Mesenchymal stem cell (in vitro differentiated cells and primary cell): ENCODE data around the gene DYNLT2.

Source experiments
- DNase-seq: peaks from one replicate; pipeline ENCODE4 v3.0.0-alpha.2; 2013
- H2AFZ ChIP-seq: one replicate; pipeline ENCODE4 v1.6.1; 2013; ENCODE audit warnings: low read depth, mild to moderate bottlenecking, control low read depth, inconsistent platforms, low read length, moderate library complexity
- H2AK5ac ChIP-seq: 2 replicates; pipeline ENCODE4 v1.6.1; 2013; ENCODE audit warnings: low read length, moderate library complexity, mild to moderate bottlenecking, inconsistent platforms; ENCODE audit not compliant: severe bottlenecking
- H2BK120ac ChIP-seq: one replicate; pipeline ENCODE4 v1.6.1; 2013; ENCODE audit warnings: low read depth, mild to moderate bottlenecking, inconsistent platforms, low read length, moderate library complexity
- H2BK12ac ChIP-seq, 2 experiments: one replicate each; pipeline ENCODE4 v1.6.1; 2013; ENCODE audit warnings: inconsistent platforms in 2 of 2, low read length in 2 of 2, mild to moderate bottlenecking in 2 of 2, moderate library complexity in 2 of 2, control low read depth in 1 of 2
- H2BK15ac ChIP-seq: one replicate; pipeline ENCODE4 v1.6.1; 2013; ENCODE audit warnings: mild to moderate bottlenecking, low read depth, inconsistent platforms; ENCODE audit not compliant: poor library complexity, severe bottlenecking
- H2BK5ac ChIP-seq: 2 replicates; pipeline ENCODE4 v1.6.1; 2013; ENCODE audit warnings: low read depth, mild to moderate bottlenecking, low read length, control low read depth, inconsistent platforms; ENCODE audit not compliant: poor library complexity, severe bottlenecking
- H3K14ac ChIP-seq, 2 experiments: one replicate each; pipeline ENCODE4 v1.6.1; 2013; ENCODE audit warnings: inconsistent platforms in 2 of 2, low read length in 2 of 2, control low read depth in 1 of 2, mild to moderate bottlenecking in 1 of 2, moderate library complexity in 1 of 2
- H3K18ac ChIP-seq, 2 experiments: one replicate each; pipeline ENCODE4 v1.6.1; 2013; ENCODE audit warnings: inconsistent platforms in 2 of 2, low read length in 2 of 2, control low read depth in 1 of 2, low read depth in 1 of 2, mild to moderate bottlenecking in 1 of 2
- H3K23ac ChIP-seq, 2 experiments: one replicate each; pipeline ENCODE4 v1.6.1; 2013; ENCODE audit warnings: inconsistent platforms in 2 of 2, low read length in 2 of 2, mild to moderate bottlenecking in 2 of 2, moderate library complexity in 2 of 2, control low read depth in 1 of 2
- H3K27ac ChIP-seq: 2 replicates; pipeline ENCODE4 v1.5.1; 2013; ENCODE audit warnings: mild to moderate bottlenecking, moderate library complexity, low read length, control low read depth, inconsistent platforms; ENCODE audit not compliant: poor library complexity, severe bottlenecking
- H3K27me3 ChIP-seq, 2 experiments: 2 replicates each; pipeline versions ENCODE4 v1.6.1 to v1.7.0; 2013; ENCODE audit warnings: low read length in 2 of 2, mild to moderate bottlenecking in 2 of 2, moderate library complexity in 2 of 2, control low read depth in 1 of 2, inconsistent platforms in 1 of 2; ENCODE audit not compliant: control insufficient read depth in 1 of 2, insufficient read depth in 1 of 2
- H3K36me3 ChIP-seq, 2 experiments: 2 replicates each; pipeline versions ENCODE4 v1.6.1 to v1.7.0; 2013; ENCODE audit warnings: low read length in 2 of 2, control low read depth in 1 of 2, inconsistent platforms in 1 of 2, low read depth in 1 of 2, mild to moderate bottlenecking in 1 of 2; ENCODE audit not compliant: insufficient read depth in 2 of 2, control insufficient read depth in 1 of 2
- H3K4ac ChIP-seq, 2 experiments: one replicate each; pipeline ENCODE4 v1.6.1; 2013; ENCODE audit warnings: inconsistent platforms in 2 of 2, low read length in 2 of 2, mild to moderate bottlenecking in 2 of 2, moderate library complexity in 2 of 2, control low read depth in 1 of 2, low read depth in 1 of 2
- H3K4me1 ChIP-seq: 2 replicates; pipeline ENCODE4 v1.6.1; 2013; ENCODE audit warnings: low read depth, low read length, control low read depth; ENCODE audit not compliant: control insufficient read depth, insufficient read depth
- H3K4me2 ChIP-seq: 2 replicates; pipeline ENCODE4 v1.6.1; 2013; ENCODE audit warnings: low read length, mild to moderate bottlenecking, inconsistent platforms; ENCODE audit not compliant: poor library complexity, severe bottlenecking
- H3K4me3 ChIP-seq, 2 experiments: 2 replicates each; pipeline versions ENCODE4 v1.5.1 to v1.7.0; 2013; ENCODE audit warnings: low read length in 2 of 2, mild to moderate bottlenecking in 2 of 2, control low read depth in 1 of 2, low read depth in 1 of 2; ENCODE audit not compliant: insufficient read depth in 1 of 2
- H3K79me1 ChIP-seq: replicated peaks from 2 replicates; pipeline ENCODE4 v1.6.1; 2013; ENCODE audit warnings: mild to moderate bottlenecking, control low read depth, low read length, inconsistent platforms; ENCODE audit not compliant: poor library complexity, severe bottlenecking
- H3K9ac ChIP-seq: 2 replicates; pipeline ENCODE4 v1.7.0; 2013; ENCODE audit warnings: mild to moderate bottlenecking, low read length, moderate library complexity
- H3K9me3 ChIP-seq: 2 replicates; pipeline ENCODE4 v1.7.0; 2013; ENCODE audit warnings: mild to moderate bottlenecking, low read length; ENCODE audit not compliant: control insufficient read depth
- H4K8ac ChIP-seq: one replicate; pipeline ENCODE4 v1.6.1; 2013; ENCODE audit warnings: inconsistent platforms, mild to moderate bottlenecking, low read length, moderate library complexity
- H4K91ac ChIP-seq: one replicate; pipeline ENCODE4 v1.6.1; 2013; ENCODE audit warnings: mild to moderate bottlenecking, low read length, inconsistent platforms
- WGBS: methylation state at CpG from one replicate; pipeline ENCODE4 v1.1.7; 2013; ENCODE audit warnings: mixed read lengths; 5-methylcytosine and 5-hydroxymethylcytosine counted together

The DYNLT2 gene

GRCh38 chr6:169778646-169779045 lies 27.3 kb upstream of the DYNLT2 start:
- no peak overlapping the region for H3K27ac ChIP-seq
- no peak overlapping the region for H3K4ac ChIP-seq
- no peak overlapping the region for H3K23ac ChIP-seq
- no peak overlapping the region for H2AK5ac ChIP-seq
- H2BK5ac ChIP-seq: no peak overlapping the region
- H3K4me3 ChIP-seq: no peak overlapping the region
- no peak overlapping the region for H2AFZ ChIP-seq
- no peak overlapping the region for H2BK12ac ChIP-seq
- no peaks in the 10 kb centered on the region for H3K9me3 ChIP-seq
- no peaks in the 10 kb centered on the region for H3K79me1 ChIP-seq
- peaks cover 43 to 74% of the 10 kb centered on the region in 2 experiments for H3K36me3 ChIP-seq
- DNase-seq: no peak
- H3K14ac ChIP-seq: peak overlapping the region in 1 of 2 experiments; percentile 4
- no peaks in the 10 kb centered on the region for H3K27me3 ChIP-seq
- H2BK120ac ChIP-seq: no peak overlapping the region
- H3K9ac ChIP-seq: no peak overlapping the region
- H3K4me1 ChIP-seq: peaks cover 18% of the 10 kb centered on the region
- WGBS: 96% methylated on average over 9 of the region's 12 CpGs
- no peak overlapping the region for H4K8ac ChIP-seq
- no peak overlapping the region for H4K91ac ChIP-seq
- no peak overlapping the region for H3K18ac ChIP-seq
- no peak overlapping the region for H2BK15ac ChIP-seq
- H3K4me2 ChIP-seq: no peak overlapping the region

- Histone ChIP-seq H2BK12ac (no peak overlapping the region), H2BK15ac (no peak overlapping the region), H3K9ac (no peak overlapping the region), H3K4me1 (peaks cover 10% of the 10 kb centered on the region), H3K14ac (no peak overlapping the region), H3K27me3 (no peaks in the 10 kb centered on the region), H3K27ac (no peak overlapping the region), H3K23ac (no peak overlapping the region), H2BK5ac (no peak overlapping the region), H2BK120ac (no peak overlapping the region), H4K91ac (no peak overlapping the region), H3K4me2 (no peak overlapping the region), H4K8ac (no peak overlapping the region), H3K9me3 (no peaks in the 10 kb centered on the region), H3K4ac (no peak overlapping the region), H3K79me1 (no peaks in the 10 kb centered on the region), H2AK5ac (no peak overlapping the region), H2AFZ (no peak overlapping the region), H3K18ac (no peak overlapping the region), H3K4me3 (no peak overlapping the region), H3K36me3 (peaks cover 45 to 77% of the 10 kb centered on the region in 2 experiments)
- 93% methylated on average over 12 of the region's 12 CpGs for WGBS
- no peak for DNase-seq
These were observed 26.5 kb upstream of the DYNLT2 start for GRCh38 chr6:169777896-169778295.

- H3K27ac ChIP-seq: no peak overlapping the region
- H3K9me3 ChIP-seq: no peaks in the 10 kb centered on the region
- no peak overlapping the region for H2AK5ac ChIP-seq
- no peak overlapping the region for H3K4me2 ChIP-seq
- H2BK12ac ChIP-seq: no peak overlapping the region
- no peak overlapping the region for H2BK15ac ChIP-seq
- H2AFZ ChIP-seq: no peak overlapping the region
- H3K14ac ChIP-seq: no peak overlapping the region
- no peaks in the 10 kb centered on the region for H3K79me1 ChIP-seq
- no peak for DNase-seq
- H2BK5ac ChIP-seq: no peak overlapping the region
- H3K23ac ChIP-seq: no peak overlapping the region
- no peak overlapping the region for H4K91ac ChIP-seq
- H4K8ac ChIP-seq: no peak overlapping the region
- peaks cover 10% of the 10 kb centered on the region for H3K4me1 ChIP-seq
- no peak overlapping the region for H3K4me3 ChIP-seq
- no peaks in the 10 kb centered on the region for H3K27me3 ChIP-seq
- no peak overlapping the region for H2BK120ac ChIP-seq
- no peak overlapping the region for H3K18ac ChIP-seq
- no peak overlapping the region for H3K9ac ChIP-seq
- H3K36me3 ChIP-seq: peaks cover 51 to 80% of the 10 kb centered on the region in 2 experiments
- no peak overlapping the region for H3K4ac ChIP-seq
- WGBS: 100% methylated on average over 10 of the region's 13 CpGs
These were observed 25.0 kb upstream of the DYNLT2 start for GRCh38 chr6:169776379-169776778.

GRCh38 chr6:169775321-169775720 lies 23.9 kb upstream of the DYNLT2 start:
- Histone ChIP-seq H2BK15ac (no peak overlapping the region), H3K27me3 (no peaks in the 10 kb centered on the region), H3K4me3 (no peak overlapping the region), H2AK5ac (no peak overlapping the region), H3K23ac (no peak overlapping the region), H4K8ac (no peak overlapping the region), H2AFZ (no peak overlapping the region), H3K9ac (no peak overlapping the region), H4K91ac (no peak overlapping the region), H2BK120ac (no peak overlapping the region), H3K27ac (no peak overlapping the region), H3K4ac (no peak overlapping the region), H2BK5ac (no peak overlapping the region), H3K9me3 (no peaks in the 10 kb centered on the region), H3K4me1 (peaks cover 7% of the 10 kb centered on the region), H3K79me1 (no peaks in the 10 kb centered on the region), H3K14ac (no peak overlapping the region), H3K4me2 (no peak overlapping the region), H2BK12ac (no peak overlapping the region), H3K18ac (no peak overlapping the region), H3K36me3 (peaks cover 51 to 75% of the 10 kb centered on the region in 2 experiments)
- DNase-seq: no peak
- WGBS: 94% methylated on average over 10 of the region's 10 CpGs
